Fibroblast of mammary gland (primary cell): ENCODE measurements around the gene MOSMO.
"Not testable (repeated sequence)": the region's sequence is repeated elsewhere in the genome, so short reads cannot be mapped to it uniquely, and the experiment has no call there.

Source experiments
- DNase-seq: peaks from one replicate; pipeline ENCODE4 v3.0.0-alpha.2; 2010; ENCODE audit warnings: low read depth
- H3K4me3 ChIP-seq: 2 replicates; pipeline ENCODE4 v1.5.1; 2011; ENCODE audit warnings: low read depth, mild to moderate bottlenecking, low read length, moderate library complexity; ENCODE audit not compliant: control insufficient read depth
- CTCF ChIP-seq: conservative IDR thresholded peaks from 2 replicates; pipeline ENCODE4 v1.5.1; 2011; ENCODE audit warnings: low read depth, low read length, inconsistent platforms; ENCODE audit not compliant: control insufficient read depth, insufficient read depth

MOSMO gene

GRCh38 chr16:22124583-22125284 lies 116.8 kb downstream of the MOSMO start:
- no peak overlapping the region for H3K4me3 ChIP-seq
- no peak for DNase-seq
- no peak for TF ChIP-seq CTCF

- no peak overlapping the region for H3K4me3 ChIP-seq
- TF ChIP-seq CTCF, result no peak
- DNase-seq, result no peak
Measured at GRCh38 chr16:22126037-22126558, 118.2 kb downstream of the MOSMO start.

GRCh38 chr16:22128537-22128936 lies 120.6 kb downstream of the MOSMO start:
- not testable (repeated sequence) for DNase-seq, H3K4me3 ChIP-seq

GRCh38 chr16:22130528-22130927 lies 122.6 kb downstream of the MOSMO start:
- no peak overlapping the region for H3K4me3 ChIP-seq
- DNase-seq, result no peak
- no peak for TF ChIP-seq CTCF

- H3K4me3 ChIP-seq, result no peak overlapping the region
- no peak for DNase-seq
- no peak for TF ChIP-seq CTCF
Measured at GRCh38 chr16:22132801-22133200, 124.9 kb downstream of the MOSMO start.
